ENCODE results near the gene ATP8A2.

DNA sequence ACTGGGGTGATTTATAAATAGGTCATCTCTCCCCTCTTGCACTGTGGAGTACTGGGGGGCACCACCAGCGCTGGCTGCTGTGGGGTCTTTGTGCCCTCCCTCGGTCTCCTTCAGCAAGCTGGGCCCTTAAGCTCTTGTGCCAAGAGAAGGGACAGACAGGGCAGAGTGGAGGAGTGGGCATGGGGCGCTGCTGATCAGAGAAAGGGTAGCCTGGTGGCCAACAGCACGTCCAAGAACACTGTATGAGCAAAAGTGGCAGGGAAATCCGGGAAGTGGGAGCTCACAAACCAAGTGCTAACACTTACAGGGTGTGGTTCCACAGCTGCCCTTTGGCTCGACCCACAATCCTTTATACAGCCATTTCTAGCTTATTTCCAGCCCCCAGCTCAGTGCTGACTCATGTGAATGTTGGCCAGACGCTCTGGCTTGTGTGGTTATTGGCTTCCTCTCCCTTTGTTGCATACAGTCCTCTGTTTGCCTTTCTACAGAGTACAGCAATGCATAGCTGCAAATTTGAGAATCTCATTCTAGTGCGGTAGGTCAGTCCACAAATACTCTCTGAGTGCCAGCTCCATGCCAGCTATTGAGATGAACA, 381.3 kb downstream of the ATP8A2 start:
- TF ChIP-seq POLR2A (IDR thresholded peaks at IDR 0.05; ENCODE audit: low read length) = no peak
- no peak for TF ChIP-seq GATA1 (IDR thresholded peaks at IDR 0.05; ENCODE audit: low read depth, low read length)
